Sigmoid colon (tissue), 7 donors: Measurements from ENCODE around the gene KMT2E. TPM values are rescaled to one million over a fixed set of nuclear protein-coding genes. Genes with fewer than 3 reads are reported as not detected.
"Not testable (repeated sequence)": the region's sequence is repeated elsewhere in the genome, so short reads cannot be mapped to it uniquely, and the experiment has no call there.

Experiments used
- DNase-seq: peaks from one replicate; pipeline ENCODE4 v3.0.0-alpha.2; 2019
- H3K27ac ChIP-seq, 4 donors: fragments of 200-600 bp; sonication (generic); one replicate each; pipeline ENCODE4 v1.5.1; 2016 to 2019; ENCODE audit warnings: mild to moderate bottlenecking in 1 of 4
- H3K27me3 ChIP-seq, 3 donors: fragments of 200-600 bp; sonication (generic); one replicate each; pipeline ENCODE4 v1.5.1; 2019; ENCODE audit warnings: mild to moderate bottlenecking in 1 of 3
- H3K36me3 ChIP-seq, 4 donors: fragments of 200-600 bp; sonication (generic); one replicate each; pipeline ENCODE4 v1.5.1; 2016 to 2019
- H3K4me1 ChIP-seq, 4 donors: fragments of 200-600 bp; sonication (generic); one replicate each; pipeline ENCODE4 v1.5.1; 2017 to 2019
- H3K4me3 ChIP-seq, 4 donors: fragments of 200-600 bp; sonication (generic); one replicate each; pipeline ENCODE4 v1.5.1; 2017 to 2019; ENCODE audit warnings: mild to moderate bottlenecking in 2 of 4, moderate library complexity in 1 of 4
- H3K9me3 ChIP-seq, 4 donors: fragments of 200-600 bp in 3 of 4; sonication (generic) in 3 of 4; one replicate each; pipeline versions ENCODE4 v1.5.1 to v1.6.1; 2013 to 2019
- CTCF ChIP-seq, 4 experiments: fragments of 450-650 bp in 3 of 4; fragments of 200-600 bp in 1 of 4; IDR thresholded peaks; one replicate each; pipeline ENCODE4 v1.5.1; 2016 to 2019; ENCODE audit warnings: antibody characterized with exemption in 4 of 4, mild to moderate bottlenecking in 3 of 4, moderate library complexity in 2 of 4
- EP300 ChIP-seq, 4 donors: sonication (generic); formaldehyde crosslinking; IDR thresholded peaks; one replicate each; pipeline ENCODE4 v1.6.1; 2017; ENCODE audit warnings: antibody characterized with exemption in 4 of 4
- POLR2A ChIP-seq, 2 donors: fragments of 450-650 bp; IDR thresholded peaks; one replicate each; pipeline ENCODE4 v1.6.1; 2016; ENCODE audit warnings: antibody characterized with exemption in 2 of 2, mild to moderate bottlenecking in 2 of 2, moderate library complexity in 2 of 2
- POLR2AphosphoS5 ChIP-seq, 4 donors: sonication (generic); formaldehyde crosslinking; IDR thresholded peaks; one replicate each; pipeline ENCODE4 v1.6.1; 2017; ENCODE audit warnings: antibody characterized with exemption in 4 of 4
- WGBS, 2 donors: extraction: QIAGEN DNeasy Blood & Tissue Kit; methylation state at CpG; one replicate each; pipeline ENCODE4 v1.1.7; 2013; 5-methylcytosine and 5-hydroxymethylcytosine counted together
- intact Hi-C: fragments of 100-400 bp; cut with DNase I; formaldehyde crosslinking; loops from one replicate; pipeline ENCODE4 v1.15.1; 2023
- polyA plus RNA-seq, 3 donors: library from polyadenylated mRNA; stranded (reverse); fragments of 200-250 nt; gene quantifications; one replicate each; pipeline ENCODE4 v1.2.3, GENCODE V29; 2013
- total RNA-seq, 4 donors: library from RNA; depleted of rRNA; stranded (reverse); fragments of >200 nt; gene quantifications; one replicate each; pipeline ENCODE4 v1.1.0, GENCODE V29; 2016
- donor health status: healthy with polysubstance abuse.
- donor health status: Bipolar disorder and iron deficiency.
- donor health status: healthy.

The KMT2E gene
- total and polyA plus RNA-seq, 7 donors = 20.6 to 109 (median 84.7) TPM

GRCh38 chr7:105001652-105002184 is 12.3 kb upstream of the KMT2E start:
- Histone ChIP-seq H3K36me3 (no peaks in the 10 kb centered on the region), H3K27ac (peak overlapping the region in 3 of 4 donors; percentile 69 to 77 (median 77)), H3K4me1 (peaks cover 0 to 99% (median 92%) of the 10 kb centered on the region in 4 donors), H3K4me3 (no peak overlapping the region), H3K9me3 (no peaks in the 10 kb centered on the region), H3K27me3 (no peaks in the 10 kb centered on the region)
- intact Hi-C loops = no loop called here
- no peak for DNase-seq
- whole genome bisulfite sequencing, 2 donors = 89 to 90% methylated on average over 5 of the region's 5 CpGs
- TF ChIP-seq EP300 (IDR thresholded peaks at IDR 0.05) = no peak

GRCh38 chr7:105003275-105003674 is 10.7 kb upstream of the KMT2E start:
- TF ChIP-seq CTCF (IDR thresholded peaks at IDR 0.05) = no peak
- no peak for TF ChIP-seq POLR2AphosphoS5 (IDR thresholded peaks at IDR 0.05)
- TF ChIP-seq EP300 (IDR thresholded peaks at IDR 0.05) = no peak
- TF ChIP-seq POLR2A (IDR thresholded peaks at IDR 0.05) = no peak
- peak; percentile 77 for DNase-seq
- H3K36me3 ChIP-seq = no peaks in the 10 kb centered on the region
- no peaks in the 10 kb centered on the region for H3K9me3 ChIP-seq
- peaks cover 0 to 99% (median 94%) of the 10 kb centered on the region in 4 donors for H3K4me1 ChIP-seq
- intact Hi-C loops = no loop called here
- no peaks in the 10 kb centered on the region for H3K27me3 ChIP-seq
- H3K4me3 ChIP-seq = peak overlapping the region in 1 of 4 donors; percentile 3
- 10 to 31% methylated on average over 5 of the region's 5 CpGs for WGBS, 2 donors
- H3K27ac ChIP-seq = peak overlapping the region; percentile 66 to 77 (median 73)

- DNase-seq = no peak
- no peaks in the 10 kb centered on the region for H3K36me3 ChIP-seq
- peaks cover 0 to 99% (median 97%) of the 10 kb centered on the region in 4 donors for H3K4me1 ChIP-seq
- H3K9me3 ChIP-seq = no peaks in the 10 kb centered on the region
- TF ChIP-seq CTCF (IDR thresholded peaks at IDR 0.05) = no peak
- TF ChIP-seq POLR2A (IDR thresholded peaks at IDR 0.05) = no peak
- intact Hi-C loops = no loop called here
- peak overlapping the region; percentile 66 to 77 (median 73) for H3K27ac ChIP-seq
- 20 to 65% methylated on average over 1 of the region's 1 CpG for WGBS, 2 donors
- H3K4me3 ChIP-seq = no peak overlapping the region
- no peaks in the 10 kb centered on the region for H3K27me3 ChIP-seq
Observed at GRCh38 chr7:105003872-105004510, 10.0 kb upstream of the KMT2E start.

- H3K9me3 ChIP-seq, H3K4me3 ChIP-seq, DNase-seq, H3K36me3 ChIP-seq, H3K27me3 ChIP-seq, intact Hi-C loops: not testable (repeated sequence)
- Histone ChIP-seq H3K4me1 (peaks cover 0 to 99% (median 95%) of the 10 kb centered on the region in 4 donors), H3K27ac (peak overlapping the region; percentile 24 to 77 (median 68))
- WGBS, 2 donors = 69 to 85% methylated on average over 8 of the region's 8 CpGs
Observed at GRCh38 chr7:105005006-105005405, 9.0 kb upstream of the KMT2E start.

- H3K27me3 ChIP-seq, H3K4me3 ChIP-seq, H3K36me3 ChIP-seq, intact Hi-C loops, DNase-seq, H3K9me3 ChIP-seq: not testable (repeated sequence)
- WGBS, 2 donors = 66 to 93% methylated on average over 12 of the region's 12 CpGs
- Histone ChIP-seq H3K27ac (peak overlapping the region in 2 of 4 donors; percentile 66 to 69), H3K4me1 (peaks cover 0 to 100% (median 96%) of the 10 kb centered on the region in 4 donors)
Observed at GRCh38 chr7:105005486-105005885, 8.5 kb upstream of the KMT2E start.

- Histone ChIP-seq H3K27ac (peak overlapping the region in 3 of 4 donors; percentile 5 to 98 (median 98)), H3K27me3 (no peaks in the 10 kb centered on the region), H3K9me3 (no peaks in the 10 kb centered on the region), H3K36me3 (no peaks in the 10 kb centered on the region), H3K4me3 (no peak overlapping the region), H3K4me1 (peaks cover 0 to 96% (median 88%) of the 10 kb centered on the region in 4 donors)
- no peak for TF ChIP-seq EP300 (IDR thresholded peaks at IDR 0.05)
- TF ChIP-seq CTCF (IDR thresholded peaks at IDR 0.05) = no peak
- TF ChIP-seq POLR2A (IDR thresholded peaks at IDR 0.05) = no peak
- no peak for TF ChIP-seq POLR2AphosphoS5 (IDR thresholded peaks at IDR 0.05)
- no peak for DNase-seq
- 12 to 42% methylated on average over 5 of the region's 5 CpGs for WGBS, 2 donors
- intact Hi-C loops = no loop called here
Observed at GRCh38 chr7:105006367-105007136, 7.5 kb upstream of the KMT2E start.
